Prostate gland (tissue), 2 donors: ENCODE results near the gene SERPINB1. TPM values are rescaled to one million over a fixed set of nuclear protein-coding genes. Genes with fewer than 3 reads are reported as not detected.
"Not testable (repeated sequence)": the region's sequence is repeated elsewhere in the genome, so short reads cannot be mapped to it uniquely, and the experiment has no call there.

Source experiments
- DNase-seq: peaks from one replicate; pipeline ENCODE4 v3.0.0-alpha.2; 2019; ENCODE audit warnings: low spot score
- H3K27ac ChIP-seq, 2 donors: fragments of 200-600 bp; sonication (generic); 2 replicates each; pipeline ENCODE4 v1.5.1; 2017 to 2019
- H3K27me3 ChIP-seq: fragments of 200-600 bp; sonication (generic); replicated peaks from 2 replicates; pipeline ENCODE4 v1.5.1; 2019; ENCODE audit not compliant: insufficient read depth
- H3K36me3 ChIP-seq, 2 donors: fragments of 200-600 bp; sonication (generic); 1 replicate in 1 of 2; 2 replicates in 1 of 2; pipeline versions ENCODE4 v1.5.1 to v1.8.1; 2017 to 2019
- H3K4me1 ChIP-seq: fragments of 200-600 bp; sonication (generic); replicated peaks from 2 replicates; pipeline ENCODE4 v1.5.1; 2019
- H3K4me3 ChIP-seq, 2 donors: fragments of 200-600 bp; sonication (generic); 2 replicates each; pipeline ENCODE4 v1.5.1; 2017 to 2019
- H3K9me3 ChIP-seq: fragments of 200-600 bp; sonication (generic); 2 replicates; pipeline ENCODE4 v1.5.1; 2017
- CTCF ChIP-seq, 4 experiments: fragments of 200-600 bp in 2 of 4; fragments of 450-650 bp in 2 of 4; sonication (generic) in 2 of 4; IDR thresholded peaks; 1 replicate in 3 of 4; 2 replicates in 1 of 4; pipeline ENCODE4 v1.5.1; 2016 to 2019; ENCODE audit warnings: antibody characterized with exemption in 4 of 4, mild to moderate bottlenecking in 2 of 4, moderate library complexity in 2 of 4
- POLR2A ChIP-seq: fragments of 450-650 bp; IDR thresholded peaks from one replicate; pipeline ENCODE4 v1.6.1; 2016; ENCODE audit warnings: antibody characterized with exemption, mild to moderate bottlenecking
- POLR2AphosphoS5 ChIP-seq: sonication (generic); formaldehyde crosslinking; IDR thresholded peaks from one replicate; pipeline ENCODE4 v1.6.1; 2017; ENCODE audit warnings: antibody characterized with exemption
- WGBS: methylation state at CpG from one replicate; pipeline ENCODE4 v1.1.5; 2018; 5-methylcytosine and 5-hydroxymethylcytosine counted together
- intact Hi-C: fragments of 100-400 bp; cut with DNase I; formaldehyde crosslinking; loops from one replicate; pipeline ENCODE4 v1.14.2; 2022
- total RNA-seq, 2 donors: library from RNA; depleted of rRNA; stranded (reverse); fragments of >200 nt; gene quantifications; one replicate each; pipeline ENCODE4 v1.1.0, GENCODE V29; 2016

Gene SERPINB1
- total RNA-seq, 2 donors from 2014 or later, result 27.5 to 31.1 TPM

- Histone ChIP-seq H3K27ac (no peak overlapping the region), H3K9me3 (no peaks in the 10 kb centered on the region), H3K27me3 (no peaks in the 10 kb centered on the region), H3K4me1 (no peaks in the 10 kb centered on the region), H3K36me3 (no peaks in the 10 kb centered on the region), H3K4me3 (no peak overlapping the region)
- TF ChIP-seq POLR2A, result no peak
- TF ChIP-seq POLR2AphosphoS5, result no peak
- no peak for TF ChIP-seq CTCF (IDR thresholded peaks at IDR 0.05)
- no peak for DNase-seq
- intact Hi-C loops, result no loop called here
- 93% methylated on average over 7 of the region's 7 CpGs for whole genome bisulfite sequencing
These were observed 15.5 kb upstream of the SERPINB1 start for GRCh38 chr6:2857185-2857579.

GRCh38 chr6:2855061-2855519 lies 13.4 kb upstream of the SERPINB1 start:
- no peak for DNase-seq
- Histone ChIP-seq H3K27ac (peak overlapping the region; percentile 7 to 57), H3K9me3 (no peaks in the 10 kb centered on the region), H3K4me3 (no peak overlapping the region), H3K4me1 (no peaks in the 10 kb centered on the region), H3K36me3 (no peaks in the 10 kb centered on the region), H3K27me3 (no peaks in the 10 kb centered on the region)
- TF ChIP-seq CTCF (IDR thresholded peaks at IDR 0.05), result no peak
- TF ChIP-seq POLR2AphosphoS5, result no peak
- TF ChIP-seq POLR2A, result no peak
- WGBS, result 70% methylated on average over 13 of the region's 13 CpGs
- intact Hi-C loops, result no loop called here

- TF ChIP-seq CTCF (IDR thresholded peaks at IDR 0.05), result no peak
- TF ChIP-seq POLR2AphosphoS5, result no peak
- TF ChIP-seq POLR2A, result no peak
These were observed 12.8 kb upstream of the SERPINB1 start for GRCh38 chr6:2854396-2854982.

GRCh38 chr6:2853769-2854395 lies 12.2 kb upstream of the SERPINB1 start:
- TF ChIP-seq CTCF (IDR thresholded peaks at IDR 0.05) (peak; percentile 22 to 54 (median 35)), POLR2AphosphoS5 (no peak)
- Histone ChIP-seq H3K4me3 (peak overlapping the region; percentile 20 to 22), H3K4me1 (no peaks in the 10 kb centered on the region), H3K36me3 (no peaks in the 10 kb centered on the region), H3K9me3 (no peaks in the 10 kb centered on the region), H3K27me3 (no peaks in the 10 kb centered on the region), H3K27ac (peak overlapping the region; percentile 21 to 57)
- intact Hi-C loops, result no loop called here
- peak; percentile 23 for DNase-seq
- 11% methylated on average over 14 of the region's 14 CpGs for WGBS

More at GRCh38 chr6:2854396-2854982, 12.8 kb upstream of the SERPINB1 start:
- Histone ChIP-seq H3K4me1 (no peaks in the 10 kb centered on the region), H3K9me3 (no peaks in the 10 kb centered on the region), H3K27ac (peak overlapping the region; percentile 21 to 57), H3K27me3 (no peaks in the 10 kb centered on the region), H3K36me3 (no peaks in the 10 kb centered on the region), H3K4me3 (peak overlapping the region in 1 of 2 donors; percentile 22)
- no peak for DNase-seq
- 62% methylated on average over 11 of the region's 11 CpGs for WGBS
- intact Hi-C loops, result no loop called here

GRCh38 chr6:2853378-2853768 lies 11.7 kb upstream of the SERPINB1 start:
- H3K27me3 ChIP-seq, H3K9me3 ChIP-seq, H3K4me3 ChIP-seq, intact Hi-C loops, DNase-seq, H3K4me1 ChIP-seq, H3K36me3 ChIP-seq: not testable (repeated sequence)
- WGBS, result 100% methylated on average over 1 of the region's 1 CpG
- H3K27ac ChIP-seq, result peak overlapping the region; percentile 21 to 57
